HepG2 (cell line): ENCODE data around the gene RASIP1. TPM values are rescaled to one million over a fixed set of nuclear protein-coding genes. Genes with fewer than 3 reads are reported as not detected.

Source experiments
- ARHGAP35 ChIP-seq: sonication (generic); formaldehyde crosslinking; IDR thresholded peaks from 2 replicates; pipeline ENCODE4 v1.9.0; 2022; ENCODE audit warnings: mild to moderate bottlenecking, inconsistent platforms, moderate library complexity, missing genetic modification reagents, borderline replicate concordance
- FIP1L1 ChIP-seq: fragments of 200-400 bp; formaldehyde crosslinking; IDR thresholded peaks from 2 replicates; pipeline ENCODE4 v1.6.1; 2018; ENCODE audit warnings: low read depth, mild to moderate bottlenecking, low read length, moderate library complexity, borderline replicate concordance; ENCODE audit not compliant: insufficient read depth
- MXD4 ChIP-seq: IDR thresholded peaks from 2 replicates; pipeline ENCODE4 v1.6.1; 2016; ENCODE audit warnings: mild to moderate bottlenecking, missing biosample characterization, missing genetic modification reagents
- NR2F6 ChIP-seq, 2 experiments: IDR thresholded peaks; 2 replicates each; pipeline ENCODE4 v1.6.1; 2016; ENCODE audit warnings: antibody characterized with exemption in 1 of 2, mild to moderate bottlenecking in 1 of 2
- POLR2AphosphoS5 ChIP-seq: IDR thresholded peaks from 2 replicates; pipeline ENCODE4 v1.6.1; 2012; ENCODE audit warnings: low read depth, low read length
- RXRA ChIP-seq: sonication (generic); formaldehyde crosslinking; IDR thresholded peaks from 2 replicates; pipeline ENCODE4 v1.5.1; 2020; ENCODE audit warnings: missing genetic modification reagents
- SOX5 ChIP-seq: IDR thresholded peaks from 2 replicates; pipeline ENCODE4 v1.6.1; 2016; ENCODE audit warnings: borderline replicate concordance
- SP1 ChIP-seq, 2 experiments: fragments of 450-650 bp in 1 of 2; sonication (generic) in 1 of 2; formaldehyde crosslinking in 1 of 2; IDR thresholded peaks; 2 replicates each; pipeline versions ENCODE4 v1.4.0 to v1.6.1; 2016 to 2020; ENCODE audit warnings: missing genetic modification reagents in 1 of 2
- ZMYM4 ChIP-seq: sonication (generic); formaldehyde crosslinking; IDR thresholded peaks from 2 replicates; pipeline ENCODE4 v1.8.1; 2023; ENCODE audit warnings: mild to moderate bottlenecking, missing genetic modification reagents
- ZNF644 ChIP-seq: IDR thresholded peaks from 2 replicates; pipeline ENCODE4 v1.6.1; 2016; ENCODE audit warnings: low read depth
- polyA plus RNA-seq, 8 experiments: library from polyadenylated mRNA; depleted of rRNA in 3 of 8; stranded (reverse) in 7 of 8; unstranded in 1 of 8; fragments of >200 nt; fragmentation: Illumina TruSeq in 4 of 8; extraction: Trizol in 4 of 8; gene quantifications; 2 replicates each; pipeline versions ENCODE4 v1.2.1 to v1.2.3, GENCODE V29; 2011 to 2016; ENCODE audit warnings: low read depth in 4 of 8, missing spikeins in 1 of 8, mixed read lengths in 1 of 8; ENCODE audit not compliant: insufficient read depth in 1 of 8
- total RNA-seq, 5 experiments: library from RNA; depleted of rRNA; stranded (reverse); fragments of >200 nt; fragmentation: Illumina TruSeq; extraction: Trizol; gene quantifications; 2 replicates each; pipeline ENCODE4 v1.2.3, GENCODE V29; 2016; ENCODE audit warnings: low read depth in 1 of 5
- TF ChIP-seq, protein P1 (sequence below): sonication (generic); formaldehyde crosslinking; IDR thresholded peaks from 2 replicates; pipeline ENCODE4 v1.5.0; 2020; ENCODE audit warnings: mild to moderate bottlenecking, missing genetic modification reagents, borderline replicate concordance
- TF ChIP-seq, protein P2 (sequence below): IDR thresholded peaks from 2 replicates; pipeline ENCODE4 v1.6.1; 2012; ENCODE audit warnings: low read length, improper control_type of control experiment
- TF ChIP-seq, protein P3 (sequence below): IDR thresholded peaks from 2 replicates; pipeline ENCODE4 v1.6.1; 2016; ENCODE audit warnings: low read depth, control low read depth
- TF ChIP-seq, protein P4 (sequence below): sonication (generic); formaldehyde crosslinking; IDR thresholded peaks from 2 replicates; pipeline ENCODE4 v1.8.0; 2022; ENCODE audit warnings: low read depth, missing genetic modification reagents

The RASIP1 gene
- total and polyA plus RNA-seq, 2 of the 13 experiments (the other 11 are each of a cell fraction or from before 2014, with no cell fraction given): 0.44 to 0.58 TPM

DNA sequence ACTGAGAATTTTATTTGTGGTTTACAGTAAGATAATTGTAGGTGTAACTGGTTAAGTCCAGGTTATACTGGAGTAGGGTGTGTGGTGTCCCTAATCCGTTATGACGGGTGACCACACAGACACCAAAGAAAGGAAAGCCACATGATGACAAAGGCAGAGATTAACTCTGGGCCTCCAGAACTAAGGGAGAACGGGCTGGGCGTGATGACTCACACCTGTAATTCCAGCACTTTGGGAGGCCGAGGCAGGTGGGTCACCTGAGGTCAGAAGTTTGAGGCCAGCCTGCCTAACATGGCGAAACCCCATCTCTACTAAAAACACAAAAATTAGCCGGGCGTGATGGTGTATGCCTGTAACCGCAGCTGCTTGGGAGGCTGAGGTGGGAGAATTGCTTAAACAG, 54.8 kb downstream of the RASIP1 start (continued):
- TF ChIP-seq, protein P1, sequence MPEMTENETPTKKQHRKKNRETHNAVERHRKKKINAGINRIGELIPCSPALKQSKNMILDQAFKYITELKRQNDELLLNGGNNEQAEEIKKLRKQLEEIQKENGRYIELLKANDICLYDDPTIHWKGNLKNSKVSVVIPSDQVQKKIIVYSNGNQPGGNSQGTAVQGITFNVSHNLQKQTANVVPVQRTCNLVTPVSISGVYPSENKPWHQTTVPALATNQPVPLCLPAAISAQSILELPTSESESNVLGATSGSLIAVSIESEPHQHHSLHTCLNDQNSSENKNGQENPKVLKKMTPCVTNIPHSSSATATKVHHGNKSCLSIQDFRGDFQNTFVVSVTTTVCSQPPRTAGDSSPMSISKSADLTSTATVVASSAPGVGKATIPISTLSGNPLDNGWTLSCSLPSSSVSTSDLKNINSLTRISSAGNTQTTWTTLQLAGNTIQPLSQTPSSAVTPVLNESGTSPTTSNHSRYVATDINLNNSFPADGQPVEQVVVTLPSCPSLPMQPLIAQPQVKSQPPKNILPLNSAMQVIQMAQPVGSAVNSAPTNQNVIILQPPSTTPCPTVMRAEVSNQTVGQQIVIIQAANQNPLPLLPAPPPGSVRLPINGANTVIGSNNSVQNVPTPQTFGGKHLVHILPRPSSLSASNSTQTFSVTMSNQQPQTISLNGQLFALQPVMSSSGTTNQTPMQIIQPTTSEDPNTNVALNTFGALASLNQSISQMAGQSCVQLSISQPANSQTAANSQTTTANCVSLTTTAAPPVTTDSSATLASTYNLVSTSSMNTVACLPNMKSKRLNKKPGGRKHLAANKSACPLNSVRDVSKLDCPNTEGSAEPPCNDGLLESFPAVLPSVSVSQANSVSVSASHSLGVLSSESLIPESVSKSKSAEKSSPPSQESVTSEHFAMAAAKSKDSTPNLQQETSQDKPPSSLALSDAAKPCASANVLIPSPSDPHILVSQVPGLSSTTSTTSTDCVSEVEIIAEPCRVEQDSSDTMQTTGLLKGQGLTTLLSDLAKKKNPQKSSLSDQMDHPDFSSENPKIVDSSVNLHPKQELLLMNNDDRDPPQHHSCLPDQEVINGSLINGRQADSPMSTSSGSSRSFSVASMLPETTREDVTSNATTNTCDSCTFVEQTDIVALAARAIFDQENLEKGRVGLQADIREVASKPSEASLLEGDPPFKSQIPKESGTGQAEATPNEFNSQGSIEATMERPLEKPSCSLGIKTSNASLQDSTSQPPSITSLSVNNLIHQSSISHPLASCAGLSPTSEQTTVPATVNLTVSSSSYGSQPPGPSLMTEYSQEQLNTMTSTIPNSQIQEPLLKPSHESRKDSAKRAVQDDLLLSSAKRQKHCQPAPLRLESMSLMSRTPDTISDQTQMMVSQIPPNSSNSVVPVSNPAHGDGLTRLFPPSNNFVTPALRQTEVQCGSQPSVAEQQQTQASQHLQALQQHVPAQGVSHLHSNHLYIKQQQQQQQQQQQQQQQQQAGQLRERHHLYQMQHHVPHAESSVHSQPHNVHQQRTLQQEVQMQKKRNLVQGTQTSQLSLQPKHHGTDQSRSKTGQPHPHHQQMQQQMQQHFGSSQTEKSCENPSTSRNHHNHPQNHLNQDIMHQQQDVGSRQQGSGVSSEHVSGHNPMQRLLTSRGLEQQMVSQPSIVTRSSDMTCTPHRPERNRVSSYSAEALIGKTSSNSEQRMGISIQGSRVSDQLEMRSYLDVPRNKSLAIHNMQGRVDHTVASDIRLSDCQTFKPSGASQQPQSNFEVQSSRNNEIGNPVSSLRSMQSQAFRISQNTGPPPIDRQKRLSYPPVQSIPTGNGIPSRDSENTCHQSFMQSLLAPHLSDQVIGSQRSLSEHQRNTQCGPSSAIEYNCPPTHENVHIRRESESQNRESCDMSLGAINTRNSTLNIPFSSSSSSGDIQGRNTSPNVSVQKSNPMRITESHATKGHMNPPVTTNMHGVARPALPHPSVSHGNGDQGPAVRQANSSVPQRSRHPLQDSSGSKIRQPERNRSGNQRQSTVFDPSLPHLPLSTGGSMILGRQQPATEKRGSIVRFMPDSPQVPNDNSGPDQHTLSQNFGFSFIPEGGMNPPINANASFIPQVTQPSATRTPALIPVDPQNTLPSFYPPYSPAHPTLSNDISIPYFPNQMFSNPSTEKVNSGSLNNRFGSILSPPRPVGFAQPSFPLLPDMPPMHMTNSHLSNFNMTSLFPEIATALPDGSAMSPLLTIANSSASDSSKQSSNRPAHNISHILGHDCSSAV (CRISPR knock-in tag): no peak
- TF ChIP-seq POLR2AphosphoS5: no peak
- TF ChIP-seq SP1 (IDR thresholded peaks at IDR 0.05): no peak
- TF ChIP-seq SP1 (CRISPR knock-in tag; IDR thresholded peaks at IDR 0.05): no peak
- TF ChIP-seq, protein P2, sequence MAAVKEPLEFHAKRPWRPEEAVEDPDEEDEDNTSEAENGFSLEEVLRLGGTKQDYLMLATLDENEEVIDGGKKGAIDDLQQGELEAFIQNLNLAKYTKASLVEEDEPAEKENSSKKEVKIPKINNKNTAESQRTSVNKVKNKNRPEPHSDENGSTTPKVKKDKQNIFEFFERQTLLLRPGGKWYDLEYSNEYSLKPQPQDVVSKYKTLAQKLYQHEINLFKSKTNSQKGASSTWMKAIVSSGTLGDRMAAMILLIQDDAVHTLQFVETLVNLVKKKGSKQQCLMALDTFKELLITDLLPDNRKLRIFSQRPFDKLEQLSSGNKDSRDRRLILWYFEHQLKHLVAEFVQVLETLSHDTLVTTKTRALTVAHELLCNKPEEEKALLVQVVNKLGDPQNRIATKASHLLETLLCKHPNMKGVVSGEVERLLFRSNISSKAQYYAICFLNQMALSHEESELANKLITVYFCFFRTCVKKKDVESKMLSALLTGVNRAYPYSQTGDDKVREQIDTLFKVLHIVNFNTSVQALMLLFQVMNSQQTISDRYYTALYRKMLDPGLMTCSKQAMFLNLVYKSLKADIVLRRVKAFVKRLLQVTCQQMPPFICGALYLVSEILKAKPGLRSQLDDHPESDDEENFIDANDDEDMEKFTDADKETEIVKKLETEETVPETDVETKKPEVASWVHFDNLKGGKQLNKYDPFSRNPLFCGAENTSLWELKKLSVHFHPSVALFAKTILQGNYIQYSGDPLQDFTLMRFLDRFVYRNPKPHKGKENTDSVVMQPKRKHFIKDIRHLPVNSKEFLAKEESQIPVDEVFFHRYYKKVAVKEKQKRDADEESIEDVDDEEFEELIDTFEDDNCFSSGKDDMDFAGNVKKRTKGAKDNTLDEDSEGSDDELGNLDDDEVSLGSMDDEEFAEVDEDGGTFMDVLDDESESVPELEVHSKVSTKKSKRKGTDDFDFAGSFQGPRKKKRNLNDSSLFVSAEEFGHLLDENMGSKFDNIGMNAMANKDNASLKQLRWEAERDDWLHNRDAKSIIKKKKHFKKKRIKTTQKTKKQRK: no peak
- peak; percentile 80 for TF ChIP-seq RXRA (CRISPR knock-in tag)
- no peak for TF ChIP-seq MXD4 (CRISPR knock-in tag)
- TF ChIP-seq, protein P3, sequence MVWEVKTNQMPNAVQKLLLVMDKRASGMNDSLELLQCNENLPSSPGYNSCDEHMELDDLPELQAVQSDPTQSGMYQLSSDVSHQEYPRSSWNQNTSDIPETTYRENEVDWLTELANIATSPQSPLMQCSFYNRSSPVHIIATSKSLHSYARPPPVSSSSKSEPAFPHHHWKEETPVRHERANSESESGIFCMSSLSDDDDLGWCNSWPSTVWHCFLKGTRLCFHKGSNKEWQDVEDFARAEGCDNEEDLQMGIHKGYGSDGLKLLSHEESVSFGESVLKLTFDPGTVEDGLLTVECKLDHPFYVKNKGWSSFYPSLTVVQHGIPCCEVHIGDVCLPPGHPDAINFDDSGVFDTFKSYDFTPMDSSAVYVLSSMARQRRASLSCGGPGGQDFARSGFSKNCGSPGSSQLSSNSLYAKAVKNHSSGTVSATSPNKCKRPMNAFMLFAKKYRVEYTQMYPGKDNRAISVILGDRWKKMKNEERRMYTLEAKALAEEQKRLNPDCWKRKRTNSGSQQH (CRISPR knock-in tag): no peak
- TF ChIP-seq NR2F6 (IDR thresholded peaks at IDR 0.05): 0 out of 2 replicates have a peak, but pooled peaks have one; percentile 3
- TF ChIP-seq NR2F6 (CRISPR knock-in tag; IDR thresholded peaks at IDR 0.05): peak; percentile 41; the same call in 1 of the 2 replicates
- no peak for TF ChIP-seq FIP1L1
- no peak for TF ChIP-seq ZMYM4 (CRISPR knock-in tag)
- no peak for TF ChIP-seq ARHGAP35 (CRISPR knock-in tag)
- TF ChIP-seq ZNF644 (CRISPR knock-in tag): 0 out of 2 replicates have a peak, but pooled peaks have one; percentile 7
- TF ChIP-seq, protein P4, sequence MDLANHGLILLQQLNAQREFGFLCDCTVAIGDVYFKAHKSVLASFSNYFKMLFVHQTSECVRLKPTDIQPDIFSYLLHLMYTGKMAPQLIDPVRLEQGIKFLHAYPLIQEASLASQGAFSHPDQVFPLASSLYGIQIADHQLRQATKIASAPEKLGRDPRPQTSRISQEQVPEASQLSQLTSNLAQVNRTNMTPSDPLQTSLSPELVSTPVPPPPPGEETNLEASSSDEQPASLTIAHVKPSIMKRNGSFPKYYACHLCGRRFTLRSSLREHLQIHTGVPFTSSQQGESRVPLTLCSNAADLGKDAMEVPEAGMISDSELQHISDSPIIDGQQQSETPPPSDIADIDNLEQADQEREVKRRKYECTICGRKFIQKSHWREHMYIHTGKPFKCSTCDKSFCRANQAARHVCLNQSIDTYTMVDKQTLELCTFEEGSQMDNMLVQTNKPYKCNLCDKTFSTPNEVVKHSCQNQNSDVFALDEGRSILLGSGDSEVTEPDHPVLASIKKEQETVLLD (CRISPR knock-in tag): no peak
- peak; percentile 71; the same call in 1 of the 2 replicates for TF ChIP-seq SOX5 (CRISPR knock-in tag)
